Peyer's patch (tissue), 4 donors: ENCODE measurements around the gene PRPF40A.
A peak's percentile ranks its signal among the peaks of the same experiment; 100 is the strongest.

Experiments
- POLR2A ChIP-seq, 2 donors: fragments of 450-650 bp; IDR thresholded peaks; one replicate each; pipeline ENCODE4 v1.5.1; 2017; ENCODE audit warnings: antibody characterized with exemption in 2 of 2, mild to moderate bottlenecking in 2 of 2, moderate library complexity in 2 of 2
- TF ChIP-seq, protein P1 (sequence below), 6 experiments: fragments of 450-650 bp in 4 of 6; fragments of 200-600 bp in 2 of 6; sonication (generic) in 1 of 6; IDR thresholded peaks; one replicate each; pipeline ENCODE4 v1.5.1; 2017 to 2019; ENCODE audit warnings: antibody characterized with exemption in 6 of 6, mild to moderate bottlenecking in 3 of 6, moderate library complexity in 1 of 6

GRCh38 chr2:152717228-152718075, at the start of gene PRPF40A:
- TF ChIP-seq, protein P1, sequence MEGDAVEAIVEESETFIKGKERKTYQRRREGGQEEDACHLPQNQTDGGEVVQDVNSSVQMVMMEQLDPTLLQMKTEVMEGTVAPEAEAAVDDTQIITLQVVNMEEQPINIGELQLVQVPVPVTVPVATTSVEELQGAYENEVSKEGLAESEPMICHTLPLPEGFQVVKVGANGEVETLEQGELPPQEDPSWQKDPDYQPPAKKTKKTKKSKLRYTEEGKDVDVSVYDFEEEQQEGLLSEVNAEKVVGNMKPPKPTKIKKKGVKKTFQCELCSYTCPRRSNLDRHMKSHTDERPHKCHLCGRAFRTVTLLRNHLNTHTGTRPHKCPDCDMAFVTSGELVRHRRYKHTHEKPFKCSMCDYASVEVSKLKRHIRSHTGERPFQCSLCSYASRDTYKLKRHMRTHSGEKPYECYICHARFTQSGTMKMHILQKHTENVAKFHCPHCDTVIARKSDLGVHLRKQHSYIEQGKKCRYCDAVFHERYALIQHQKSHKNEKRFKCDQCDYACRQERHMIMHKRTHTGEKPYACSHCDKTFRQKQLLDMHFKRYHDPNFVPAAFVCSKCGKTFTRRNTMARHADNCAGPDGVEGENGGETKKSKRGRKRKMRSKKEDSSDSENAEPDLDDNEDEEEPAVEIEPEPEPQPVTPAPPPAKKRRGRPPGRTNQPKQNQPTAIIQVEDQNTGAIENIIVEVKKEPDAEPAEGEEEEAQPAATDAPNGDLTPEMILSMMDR (IDR thresholded peaks at IDR 0.05), result peak in 2 of 6 experiments; percentile 19 to 29
- TF ChIP-seq POLR2A (IDR thresholded peaks at IDR 0.05), result peak; percentile 76 to 83
